Uterus (tissue), 2 donors: Measurements from ENCODE around the gene ST8SIA5.

ENCODE experiments used
- POLR2A ChIP-seq, 2 donors: fragments of 450-650 bp; IDR thresholded peaks; one replicate each; pipeline ENCODE4 v1.6.1; 2016; ENCODE audit warnings: antibody characterized with exemption in 2 of 2, mild to moderate bottlenecking in 1 of 2, moderate library complexity in 1 of 2
- TF ChIP-seq, protein P1 (sequence below), 4 experiments: fragments of 200-600 bp in 2 of 4; fragments of 450-650 bp in 2 of 4; sonication (generic) in 2 of 4; IDR thresholded peaks; one replicate each; pipeline ENCODE4 v1.5.1; 2016 to 2019; ENCODE audit warnings: antibody characterized with exemption in 4 of 4, mild to moderate bottlenecking in 2 of 4, moderate library complexity in 1 of 4

DNA sequence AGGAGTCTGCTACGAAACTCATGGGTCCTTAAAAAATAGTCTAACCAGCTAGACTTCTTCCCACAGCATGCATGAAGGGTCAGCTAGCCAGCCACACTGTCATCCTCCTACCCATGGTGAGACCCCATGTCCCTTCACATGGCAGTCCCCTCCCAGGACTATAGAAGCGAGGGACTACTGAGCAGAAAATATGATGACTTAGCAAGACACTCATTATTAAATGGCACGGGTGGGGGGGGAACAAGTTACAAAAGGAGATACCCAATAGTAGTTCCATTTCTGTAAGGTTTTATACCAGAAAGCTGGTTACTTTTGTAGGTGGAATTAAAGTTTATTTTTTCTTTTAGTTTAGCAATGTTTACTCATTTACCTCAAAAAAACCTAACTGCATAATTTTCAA, 31.5 kb downstream of the ST8SIA5 start:
- TF ChIP-seq, protein P1, sequence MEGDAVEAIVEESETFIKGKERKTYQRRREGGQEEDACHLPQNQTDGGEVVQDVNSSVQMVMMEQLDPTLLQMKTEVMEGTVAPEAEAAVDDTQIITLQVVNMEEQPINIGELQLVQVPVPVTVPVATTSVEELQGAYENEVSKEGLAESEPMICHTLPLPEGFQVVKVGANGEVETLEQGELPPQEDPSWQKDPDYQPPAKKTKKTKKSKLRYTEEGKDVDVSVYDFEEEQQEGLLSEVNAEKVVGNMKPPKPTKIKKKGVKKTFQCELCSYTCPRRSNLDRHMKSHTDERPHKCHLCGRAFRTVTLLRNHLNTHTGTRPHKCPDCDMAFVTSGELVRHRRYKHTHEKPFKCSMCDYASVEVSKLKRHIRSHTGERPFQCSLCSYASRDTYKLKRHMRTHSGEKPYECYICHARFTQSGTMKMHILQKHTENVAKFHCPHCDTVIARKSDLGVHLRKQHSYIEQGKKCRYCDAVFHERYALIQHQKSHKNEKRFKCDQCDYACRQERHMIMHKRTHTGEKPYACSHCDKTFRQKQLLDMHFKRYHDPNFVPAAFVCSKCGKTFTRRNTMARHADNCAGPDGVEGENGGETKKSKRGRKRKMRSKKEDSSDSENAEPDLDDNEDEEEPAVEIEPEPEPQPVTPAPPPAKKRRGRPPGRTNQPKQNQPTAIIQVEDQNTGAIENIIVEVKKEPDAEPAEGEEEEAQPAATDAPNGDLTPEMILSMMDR (IDR thresholded peaks at IDR 0.05), result no peak
- TF ChIP-seq POLR2A (IDR thresholded peaks at IDR 0.05), result no peak
